Esophagus squamous epithelium (tissue), 5 donors: ENCODE data around the gene LIMK2. TPM values are rescaled to one million over a fixed set of nuclear protein-coding genes. Genes with fewer than 3 reads are reported as not detected.

Experiments
- DNase-seq: peaks from one replicate; lab custom pipeline; 2025; lab: John Stamatoyannopoulos, UW
- H3K27ac ChIP-seq, 4 donors: fragments of 200-600 bp; sonication (generic); one replicate each; pipeline ENCODE4 v1.5.1; 2016 to 2019; ENCODE audit warnings: mild to moderate bottlenecking in 1 of 4
- H3K27me3 ChIP-seq, 4 donors: fragments of 200-600 bp; sonication (generic); 1 replicate in 3 of 4; 2 replicates in 1 of 4; pipeline versions ENCODE4 v1.5.1 to v1.6.0; 2017 to 2021; ENCODE audit warnings: antibody characterized with exemption in 1 of 4
- H3K36me3 ChIP-seq, 3 donors: fragments of 200-600 bp; sonication (generic); one replicate each; pipeline ENCODE4 v1.5.1; 2016 to 2019
- H3K4me1 ChIP-seq, 3 donors: fragments of 200-600 bp; sonication (generic); one replicate each; pipeline ENCODE4 v1.5.1; 2017 to 2019
- H3K4me3 ChIP-seq, 4 donors: fragments of 200-600 bp; sonication (generic); 1 replicate in 3 of 4; 2 replicates in 1 of 4; pipeline ENCODE4 v1.5.1; 2016 to 2019; ENCODE audit warnings: mild to moderate bottlenecking in 2 of 4, moderate library complexity in 1 of 4
- H3K9me3 ChIP-seq, 3 donors: fragments of 200-600 bp; sonication (generic); one replicate each; pipeline ENCODE4 v1.5.1; 2016 to 2019
- POLR2A ChIP-seq, 4 donors: fragments of 450-650 bp; IDR thresholded peaks; one replicate each; pipeline ENCODE4 v1.6.1; 2017; ENCODE audit warnings: antibody characterized with exemption in 4 of 4, mild to moderate bottlenecking in 4 of 4, moderate library complexity in 3 of 4
- WGBS, 2 donors: methylation state at CpG; one replicate each; pipeline ENCODE4 v1.1.5; 2018; 5-methylcytosine and 5-hydroxymethylcytosine counted together
- intact Hi-C: fragments of 100-400 bp; cut with DNase I; formaldehyde crosslinking; loops from one replicate; pipeline ENCODE4 v1.15.0; 2022
- total RNA-seq, 4 donors: library from RNA; depleted of rRNA; stranded (reverse); fragments of >200 nt; gene quantifications; one replicate each; pipeline ENCODE4 v1.1.0, GENCODE V29; 2016
- TF ChIP-seq, protein P1 (sequence below), 6 experiments: fragments of 450-650 bp in 4 of 6; fragments of 200-600 bp in 2 of 6; sonication (generic) in 2 of 6; IDR thresholded peaks; one replicate each; pipeline ENCODE4 v1.5.1; 2016 to 2019; ENCODE audit warnings: antibody characterized with exemption in 6 of 6, mild to moderate bottlenecking in 4 of 6, moderate library complexity in 4 of 6
- donor health status: DM: yes; HTN: yes; CAD: no.

LIMK2 gene
- total RNA-seq, 4 donors from 2014 or later: 61.8 to 134 (median 109) TPM

DNA sequence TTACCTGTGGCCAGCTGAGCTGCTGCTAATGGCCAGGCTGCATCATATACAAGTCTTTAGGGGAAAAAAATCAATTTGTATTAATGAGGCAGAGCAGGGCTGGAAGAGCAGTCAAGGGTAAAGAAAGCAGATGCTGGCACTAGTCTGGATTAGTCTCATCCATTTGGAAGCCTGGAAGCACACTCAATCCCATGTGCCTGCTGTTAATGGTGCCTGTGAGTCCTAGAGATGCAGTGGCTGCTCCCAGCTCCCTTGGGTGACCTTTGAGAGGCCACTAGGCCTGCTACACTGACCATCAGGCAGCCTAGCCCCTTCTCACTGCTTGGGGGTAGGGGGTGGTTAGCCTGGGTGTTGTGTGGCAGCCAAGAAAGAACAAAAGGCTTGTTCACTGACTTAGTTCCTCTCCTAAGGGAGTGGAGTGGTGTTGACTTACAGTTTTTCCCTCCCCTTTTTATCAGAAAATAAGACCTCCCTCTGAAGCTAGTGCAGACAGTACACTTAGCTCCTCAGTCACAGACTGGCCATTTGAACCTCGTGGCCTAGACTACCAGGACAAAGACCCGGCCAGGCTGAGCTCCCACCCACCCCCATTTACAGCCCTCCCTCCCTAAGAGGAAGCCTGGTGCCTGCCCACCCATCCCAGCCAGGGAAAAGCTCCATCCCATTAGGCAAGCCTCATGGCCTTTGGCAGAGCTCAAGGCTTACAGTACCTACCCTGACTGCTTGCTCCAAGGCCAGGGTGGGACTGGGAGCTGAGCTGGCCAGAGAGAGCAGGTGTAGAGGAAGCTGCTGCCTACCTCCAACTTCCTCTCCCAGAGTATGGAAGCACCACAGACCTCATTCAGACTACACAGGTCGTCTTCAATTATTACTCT, 72.4 kb downstream of the LIMK2 start:
- Histone ChIP-seq H3K4me1 (peaks cover 21 to 72% (median 35%) of the 10 kb centered on the region in 3 donors), H3K36me3 (peaks cover 20 to 100% (median 37%) of the 10 kb centered on the region in 3 donors), H3K27me3 (no peaks in the 10 kb centered on the region), H3K27ac (peak overlapping the region; percentile 40 to 99 (median 94)), H3K4me3 (no peak overlapping the region), H3K9me3 (no peaks in the 10 kb centered on the region)
- intact Hi-C loops: no loop called here
- TF ChIP-seq POLR2A (IDR thresholded peaks at IDR 0.05): no peak
- TF ChIP-seq, protein P1, sequence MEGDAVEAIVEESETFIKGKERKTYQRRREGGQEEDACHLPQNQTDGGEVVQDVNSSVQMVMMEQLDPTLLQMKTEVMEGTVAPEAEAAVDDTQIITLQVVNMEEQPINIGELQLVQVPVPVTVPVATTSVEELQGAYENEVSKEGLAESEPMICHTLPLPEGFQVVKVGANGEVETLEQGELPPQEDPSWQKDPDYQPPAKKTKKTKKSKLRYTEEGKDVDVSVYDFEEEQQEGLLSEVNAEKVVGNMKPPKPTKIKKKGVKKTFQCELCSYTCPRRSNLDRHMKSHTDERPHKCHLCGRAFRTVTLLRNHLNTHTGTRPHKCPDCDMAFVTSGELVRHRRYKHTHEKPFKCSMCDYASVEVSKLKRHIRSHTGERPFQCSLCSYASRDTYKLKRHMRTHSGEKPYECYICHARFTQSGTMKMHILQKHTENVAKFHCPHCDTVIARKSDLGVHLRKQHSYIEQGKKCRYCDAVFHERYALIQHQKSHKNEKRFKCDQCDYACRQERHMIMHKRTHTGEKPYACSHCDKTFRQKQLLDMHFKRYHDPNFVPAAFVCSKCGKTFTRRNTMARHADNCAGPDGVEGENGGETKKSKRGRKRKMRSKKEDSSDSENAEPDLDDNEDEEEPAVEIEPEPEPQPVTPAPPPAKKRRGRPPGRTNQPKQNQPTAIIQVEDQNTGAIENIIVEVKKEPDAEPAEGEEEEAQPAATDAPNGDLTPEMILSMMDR (IDR thresholded peaks at IDR 0.05): no peak
- no peak for DNase-seq
- WGBS, 2 donors: 48 to 75% methylated on average over 1 to 2 of the region's 3 CpGs

DNA sequence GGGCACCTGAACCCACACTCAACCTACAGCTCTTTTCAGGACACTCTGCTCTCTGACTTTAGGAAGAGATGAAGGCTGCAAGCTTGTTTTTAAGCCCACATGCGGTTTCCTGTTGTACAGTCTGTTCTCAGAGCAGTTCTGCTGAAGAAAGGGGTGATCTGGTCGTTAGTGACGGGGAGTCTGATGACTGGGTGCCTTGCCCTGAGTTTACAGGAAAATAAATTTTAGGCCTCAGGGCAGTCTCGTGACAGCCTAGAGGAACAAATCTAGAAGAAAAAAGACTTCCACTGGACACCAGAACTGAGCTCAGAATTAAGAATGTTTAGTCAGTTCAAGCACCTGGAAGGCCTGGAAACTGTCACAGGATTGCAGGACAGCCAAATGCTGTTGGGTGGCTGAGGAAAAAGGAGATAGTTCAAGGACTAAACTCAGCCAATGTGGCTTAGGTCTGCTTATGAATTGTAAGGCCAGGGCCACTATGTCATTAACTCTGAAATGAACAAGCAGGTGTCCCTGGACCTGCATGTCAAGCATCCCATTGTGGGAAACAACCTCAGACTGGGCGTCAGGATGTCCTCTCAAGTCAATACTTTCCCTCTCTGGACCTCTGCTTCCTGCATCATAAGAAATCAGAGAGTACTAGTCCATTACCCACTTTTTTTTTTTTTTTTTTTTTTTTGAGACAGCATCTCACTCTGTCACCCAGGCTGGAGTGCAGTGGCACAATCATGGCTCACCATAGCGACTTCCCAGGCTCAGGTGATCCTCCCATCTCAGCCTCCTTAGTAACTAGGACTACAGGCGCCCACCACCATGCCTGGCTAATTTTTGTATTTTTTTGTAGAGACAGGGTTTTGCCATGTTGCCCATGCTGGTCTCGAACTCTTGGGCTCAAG, 74.5 kb downstream of the LIMK2 start:
- no peak overlapping the region for H3K4me3 ChIP-seq
- peaks cover 23 to 70% (median 41%) of the 10 kb centered on the region in 3 donors for H3K4me1 ChIP-seq
- H3K36me3 ChIP-seq: peaks cover 13 to 81% (median 25%) of the 10 kb centered on the region in 3 donors
- H3K27ac ChIP-seq: peak overlapping the region; percentile 90 to 99 (median 97)
- intact Hi-C loops: no loop called here
- no peaks in the 10 kb centered on the region for H3K9me3 ChIP-seq
- H3K27me3 ChIP-seq: no peaks in the 10 kb centered on the region
- WGBS, 2 donors: 62 to 68% methylated on average over 6 to 8 of the region's 8 CpGs
- TF ChIP-seq, protein P1 (IDR thresholded peaks at IDR 0.05): no peak
- TF ChIP-seq POLR2A (IDR thresholded peaks at IDR 0.05): peak in 2 of 4 donors; percentile 18 to 56
- DNase-seq: peak; percentile 24

DNA sequence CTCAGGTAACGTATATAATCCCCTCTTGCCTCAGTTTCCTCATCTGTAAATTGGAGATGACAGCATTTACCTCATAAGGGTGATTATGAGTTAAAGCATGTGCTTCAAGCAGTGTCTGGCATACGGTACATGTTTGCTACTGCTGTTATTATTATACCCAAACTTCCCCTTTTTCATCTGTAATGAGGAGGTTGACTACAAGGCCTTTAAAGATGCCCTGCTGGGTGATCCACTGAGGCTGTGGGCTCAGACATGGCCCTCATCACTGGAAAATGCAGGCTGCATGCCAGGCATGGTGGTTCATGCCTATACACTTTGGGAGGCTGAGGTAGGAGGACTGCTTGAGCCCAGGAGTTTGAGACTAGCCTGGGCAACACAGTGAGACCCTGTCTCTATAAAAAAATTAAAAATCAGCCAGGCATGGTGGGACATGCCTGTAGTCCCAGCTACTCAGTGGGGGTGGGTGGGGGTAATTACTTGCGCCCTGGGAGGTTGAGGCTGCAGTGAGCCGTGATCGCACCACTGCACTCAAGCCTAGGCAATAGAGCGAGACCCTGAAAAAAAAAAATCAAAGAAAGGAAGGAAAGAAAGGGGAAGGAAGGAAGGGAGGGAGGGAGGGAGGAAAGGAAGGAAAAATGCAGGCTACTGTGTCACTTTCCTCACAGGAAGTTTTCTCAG, 75.9 kb downstream of the LIMK2 start:
- TF ChIP-seq POLR2A (IDR thresholded peaks at IDR 0.05): no peak
- TF ChIP-seq, protein P1 (IDR thresholded peaks at IDR 0.05): no peak
- Histone ChIP-seq H3K4me3 (peak overlapping the region in 2 of 4 donors; percentile 69 to 89), H3K9me3 (no peaks in the 10 kb centered on the region), H3K4me1 (peaks cover 27 to 77% (median 43%) of the 10 kb centered on the region in 3 donors), H3K27me3 (no peaks in the 10 kb centered on the region), H3K27ac (peak overlapping the region; percentile 90 to 99 (median 97)), H3K36me3 (peaks cover under 1 to 67% (median 11%) of the 10 kb centered on the region in 3 donors)
- DNase-seq: no peak
- 76 to 84% methylated on average over 6 of the region's 6 CpGs for WGBS, 2 donors
- intact Hi-C loops: no loop called here

DNA sequence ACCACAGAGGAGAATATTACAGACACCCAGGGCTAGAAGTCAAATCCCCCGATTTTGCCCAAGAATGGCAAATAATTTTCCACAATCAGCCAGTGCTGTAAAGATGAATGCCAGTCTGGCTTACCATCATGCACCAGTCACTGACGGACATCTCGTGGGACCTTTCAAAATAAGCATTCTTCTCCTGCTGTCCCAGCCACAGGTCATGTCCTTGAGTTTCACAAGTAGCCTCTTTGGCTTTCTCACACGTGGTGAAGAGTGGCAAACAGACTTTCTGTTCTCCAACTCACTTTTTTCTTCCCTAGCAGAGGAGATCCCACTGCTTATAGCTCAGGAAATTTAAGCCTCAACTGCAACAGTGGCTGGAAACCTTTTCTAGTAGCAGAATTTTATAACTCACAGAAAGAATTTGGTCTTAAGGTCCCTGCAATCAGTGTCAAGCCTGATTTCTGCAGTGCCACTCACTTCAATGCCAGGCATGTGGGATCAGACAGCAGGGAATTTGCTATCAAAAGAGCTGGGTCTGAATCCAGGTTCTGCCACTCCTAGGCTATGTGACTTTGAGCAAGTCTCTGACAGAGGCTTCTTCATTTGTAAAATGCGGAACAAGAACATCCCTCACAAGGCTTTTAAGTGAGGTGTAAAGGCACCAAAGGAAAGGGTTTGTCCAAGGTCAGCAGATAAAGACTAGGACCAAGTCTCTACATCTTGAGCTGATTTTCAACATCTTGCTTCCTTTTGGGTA, 76.6 kb downstream of the LIMK2 start:
- Histone ChIP-seq H3K4me3 (peak overlapping the region in 2 of 4 donors; percentile 69 to 89), H3K36me3 (peaks cover 0 to 60% (median 8%) of the 10 kb centered on the region in 3 donors), H3K27me3 (no peaks in the 10 kb centered on the region), H3K4me1 (peaks cover 27 to 84% (median 42%) of the 10 kb centered on the region in 3 donors), H3K9me3 (no peaks in the 10 kb centered on the region), H3K27ac (peak overlapping the region; percentile 90 to 99 (median 97))
- WGBS, 2 donors: 61 to 84% methylated on average over 5 of the region's 5 CpGs
- TF ChIP-seq POLR2A (IDR thresholded peaks at IDR 0.05): no peak
- TF ChIP-seq, protein P1 (IDR thresholded peaks at IDR 0.05): no peak
- intact Hi-C loops: no loop called here
- no peak for DNase-seq
